ENCODE results near the gene RGL1.

The RGL1 gene

DNA sequence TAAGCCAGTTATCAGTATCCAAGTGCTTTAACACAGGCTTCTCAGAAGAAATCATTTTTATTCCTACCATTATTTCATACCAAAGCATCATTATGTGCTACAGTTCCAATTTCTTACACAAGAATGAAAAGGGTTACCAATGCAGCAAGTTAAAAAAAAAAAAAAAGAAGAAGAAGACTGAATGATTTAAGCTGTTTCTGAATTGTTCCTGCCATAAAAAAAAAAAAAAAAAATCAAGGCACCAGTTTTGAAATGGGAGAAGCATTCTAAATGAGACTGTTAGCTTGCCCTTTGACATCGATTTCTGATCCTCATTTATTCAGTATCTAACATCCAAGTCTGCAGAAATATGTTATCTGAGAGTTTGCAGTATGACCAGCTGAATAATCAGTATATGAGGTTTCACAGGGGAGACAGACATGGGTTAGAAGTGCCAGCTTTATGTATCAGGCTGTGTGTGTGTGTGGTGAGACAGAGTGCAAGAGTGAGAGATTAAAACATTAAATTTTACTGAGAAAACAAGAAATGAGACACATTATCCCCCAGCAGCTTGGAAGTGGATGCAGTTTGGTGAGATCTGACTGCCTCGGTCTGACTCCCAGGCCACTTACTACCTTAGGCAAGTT, 126.8 kb downstream of the RGL1 start:
- no peak overlapping the region for H3K4me3 ChIP-seq (ENCODE audit: low read depth, low read length)
- TF ChIP-seq, protein P1, sequence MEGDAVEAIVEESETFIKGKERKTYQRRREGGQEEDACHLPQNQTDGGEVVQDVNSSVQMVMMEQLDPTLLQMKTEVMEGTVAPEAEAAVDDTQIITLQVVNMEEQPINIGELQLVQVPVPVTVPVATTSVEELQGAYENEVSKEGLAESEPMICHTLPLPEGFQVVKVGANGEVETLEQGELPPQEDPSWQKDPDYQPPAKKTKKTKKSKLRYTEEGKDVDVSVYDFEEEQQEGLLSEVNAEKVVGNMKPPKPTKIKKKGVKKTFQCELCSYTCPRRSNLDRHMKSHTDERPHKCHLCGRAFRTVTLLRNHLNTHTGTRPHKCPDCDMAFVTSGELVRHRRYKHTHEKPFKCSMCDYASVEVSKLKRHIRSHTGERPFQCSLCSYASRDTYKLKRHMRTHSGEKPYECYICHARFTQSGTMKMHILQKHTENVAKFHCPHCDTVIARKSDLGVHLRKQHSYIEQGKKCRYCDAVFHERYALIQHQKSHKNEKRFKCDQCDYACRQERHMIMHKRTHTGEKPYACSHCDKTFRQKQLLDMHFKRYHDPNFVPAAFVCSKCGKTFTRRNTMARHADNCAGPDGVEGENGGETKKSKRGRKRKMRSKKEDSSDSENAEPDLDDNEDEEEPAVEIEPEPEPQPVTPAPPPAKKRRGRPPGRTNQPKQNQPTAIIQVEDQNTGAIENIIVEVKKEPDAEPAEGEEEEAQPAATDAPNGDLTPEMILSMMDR (conservative IDR thresholded peaks at IDR 0.05; ENCODE audit: low read depth, low read length), result no peak
- no peak for DNase-seq (ENCODE audit: low read depth)

DNA sequence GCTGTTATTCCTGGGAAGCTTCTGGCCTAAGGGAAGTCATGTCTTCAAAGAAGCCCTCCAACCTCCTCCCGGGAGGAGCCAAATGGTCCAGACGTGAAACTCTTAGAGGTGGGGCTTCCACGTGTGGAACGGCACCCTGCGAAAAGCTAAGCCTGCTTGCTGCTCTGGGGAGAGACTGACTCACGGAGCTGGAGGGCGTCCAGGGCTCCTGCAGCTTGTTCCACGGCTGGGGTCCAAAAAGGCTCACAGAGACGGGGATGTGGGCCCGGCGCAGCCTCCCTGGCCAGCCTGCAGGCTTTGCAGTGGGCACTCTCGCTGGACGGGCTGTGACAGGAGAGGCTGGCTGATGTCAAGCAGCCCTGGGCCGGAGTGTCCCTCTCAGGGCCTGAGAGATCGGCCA, 127.5 kb downstream of the RGL1 start:
- DNase-seq (ENCODE audit: low read depth), result peak; percentile 93

DNA sequence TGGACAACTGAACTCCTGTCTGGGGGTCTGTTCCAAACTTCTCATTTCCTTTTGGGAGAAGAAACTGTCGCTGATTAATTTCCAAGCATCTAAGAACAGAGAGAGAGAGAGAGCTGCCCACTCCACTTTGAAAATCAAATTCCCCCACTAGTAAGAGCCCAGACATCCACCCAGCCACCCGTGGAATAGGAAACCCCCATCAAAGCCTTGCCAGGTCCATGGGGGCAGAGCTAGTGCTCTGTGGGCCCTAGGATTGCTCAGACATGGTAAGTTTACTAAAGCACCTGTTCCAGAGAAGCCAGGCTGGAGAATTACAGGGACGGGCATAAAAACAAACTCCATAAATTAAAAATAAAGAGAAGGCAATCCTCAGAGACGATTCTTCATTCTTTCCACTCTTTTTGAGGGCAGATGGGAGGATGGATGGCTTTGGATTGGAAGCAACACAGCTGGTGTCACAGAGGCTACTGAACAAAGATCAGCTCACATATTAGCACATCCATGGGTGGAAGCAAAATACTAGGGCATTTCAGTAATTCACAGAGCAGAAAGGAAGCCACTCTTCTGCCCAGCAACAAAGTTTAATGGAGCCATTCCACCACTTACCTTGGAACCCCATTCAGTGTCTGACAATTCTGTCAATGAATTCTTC, 128.7 kb downstream of the RGL1 start:
- TF ChIP-seq, protein P1 (conservative IDR thresholded peaks at IDR 0.05; ENCODE audit: low read depth, low read length), result no peak
- H3K4me3 ChIP-seq (ENCODE audit: low read depth, low read length), result no peak overlapping the region
- no peak for DNase-seq (ENCODE audit: low read depth)

More for the DNA sequence above, 127.5 kb downstream of the RGL1 start:
- H3K4me3 ChIP-seq (ENCODE audit: low read depth, low read length), result no peak overlapping the region
- TF ChIP-seq, protein P1 (conservative IDR thresholded peaks at IDR 0.05; ENCODE audit: low read depth, low read length), result no peak

DNA sequence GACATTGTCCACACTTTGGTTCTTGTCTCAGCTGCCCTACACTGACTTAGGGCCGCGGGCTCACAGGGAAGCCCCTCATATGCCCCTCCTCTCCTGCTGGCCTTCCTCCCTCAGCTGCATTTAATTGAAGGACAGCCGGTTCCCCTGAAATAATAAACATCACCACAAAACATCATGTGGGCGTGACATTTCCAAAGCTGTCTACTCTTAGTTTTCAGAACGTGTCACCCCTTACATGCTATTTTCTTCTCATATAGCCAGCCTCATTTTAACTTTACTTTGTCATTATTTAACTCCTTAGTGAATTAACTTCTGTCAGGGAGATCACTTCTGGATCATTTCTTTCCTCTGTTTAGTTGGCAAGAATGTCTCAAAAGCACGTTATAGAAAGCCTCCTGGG, 129.4 kb downstream of the RGL1 start:
- TF ChIP-seq, protein P1 (conservative IDR thresholded peaks at IDR 0.05; ENCODE audit: low read depth, low read length), result no peak
- no peak overlapping the region for H3K4me3 ChIP-seq (ENCODE audit: low read depth, low read length)
- no peak for DNase-seq (ENCODE audit: low read depth)

DNA sequence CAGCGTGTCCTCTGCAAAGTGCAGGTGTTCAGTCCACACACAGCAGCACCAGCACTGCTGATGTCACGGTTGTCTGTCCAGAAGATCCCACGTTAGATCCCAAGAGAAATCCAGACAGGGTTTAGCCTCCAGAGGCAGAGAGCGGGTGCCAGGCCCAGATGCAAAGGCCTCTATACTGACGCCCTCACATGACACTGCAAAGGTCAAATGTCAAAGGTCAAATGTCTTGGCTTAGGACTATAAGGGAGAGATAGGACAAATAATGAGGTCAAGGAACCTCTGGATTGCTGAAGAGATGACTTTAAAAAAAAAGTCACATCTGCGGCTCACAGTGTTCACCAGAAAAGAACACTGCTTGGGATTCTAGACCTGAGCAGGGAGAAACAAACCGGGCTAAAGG, 131.1 kb downstream of the RGL1 start:
- TF ChIP-seq, protein P1 (conservative IDR thresholded peaks at IDR 0.05; ENCODE audit: low read depth, low read length), result no peak
- H3K4me3 ChIP-seq (ENCODE audit: low read depth, low read length), result no peak overlapping the region

DNA sequence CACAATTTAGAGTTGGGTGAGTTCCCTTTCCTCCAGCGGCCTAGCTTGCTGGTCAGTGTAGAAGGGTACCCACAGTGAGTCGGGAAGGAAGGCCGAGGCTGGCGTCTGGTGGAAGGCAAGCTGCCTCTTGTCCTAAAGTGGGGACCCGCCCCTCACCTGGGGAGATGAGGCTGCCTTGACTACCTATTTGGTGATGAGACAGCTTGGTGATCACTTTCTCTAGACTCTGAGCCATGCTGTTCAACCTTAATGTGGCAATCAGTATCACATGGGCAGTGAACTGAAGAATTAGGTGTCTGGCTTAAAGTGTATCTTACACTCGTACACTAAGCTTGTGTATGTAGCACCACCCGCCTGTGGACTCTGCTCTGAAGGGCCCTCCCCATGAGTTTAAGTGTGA, 131.9 kb downstream of the RGL1 start:
- no peak overlapping the region for H3K4me3 ChIP-seq (ENCODE audit: low read depth, low read length)
- TF ChIP-seq, protein P1 (conservative IDR thresholded peaks at IDR 0.05; ENCODE audit: low read depth, low read length), result no peak
- no peak for DNase-seq (ENCODE audit: low read depth)

More for the DNA sequence above, 131.1 kb downstream of the RGL1 start:
- no peak for DNase-seq (ENCODE audit: low read depth)

DNA sequence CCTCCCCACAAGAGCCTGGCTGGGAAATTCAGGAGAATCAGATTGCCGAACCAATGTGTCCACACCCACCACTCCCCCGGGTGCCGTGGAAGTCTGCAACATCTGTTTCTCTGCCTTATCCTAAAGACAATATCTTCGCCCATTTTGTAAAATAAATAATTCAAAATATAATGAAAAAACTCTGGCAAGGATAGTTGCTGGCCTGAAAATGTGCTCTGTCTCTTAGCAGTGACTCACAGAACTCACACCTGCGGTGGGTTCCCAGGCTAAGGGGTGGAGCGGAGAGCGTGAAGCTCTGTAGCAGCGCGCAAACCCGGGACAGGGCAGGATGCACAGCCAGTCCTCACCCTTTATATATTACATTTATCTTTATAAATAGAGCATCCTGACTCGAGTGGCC, 132.7 kb downstream of the RGL1 start:
- TF ChIP-seq, protein P1 (conservative IDR thresholded peaks at IDR 0.05; ENCODE audit: low read depth, low read length), result no peak
- H3K4me3 ChIP-seq (ENCODE audit: low read depth, low read length), result no peak overlapping the region
- no peak for DNase-seq (ENCODE audit: low read depth)
